Measurements from ENCODE around the gene AKR1B15.

GRCh38 chr7:134549366-134549765 lies 456 bp downstream of the AKR1B15 start:
- TF ChIP-seq POLR2A (IDR thresholded peaks at IDR 0.05) (no peak), CTCF (IDR thresholded peaks at IDR 0.05) (no peak)

Data from uterus (tissue), 2 donors.